Type B pancreatic cell (in vitro differentiated cells): ENCODE measurements around the gene DNM1L. TPM values are rescaled to one million over a fixed set of nuclear protein-coding genes. Genes with fewer than 3 reads are reported as not detected.
"Not testable (repeated sequence)": the region's sequence is repeated elsewhere in the genome, so short reads cannot be mapped to it uniquely, and the experiment has no call there.

ENCODE experiments used
- DNase-seq: peaks from one replicate; pipeline ENCODE4 v3.0.0; 2021; ENCODE audit warnings: mixed read lengths; ENCODE audit not compliant: unreplicated experiment; ENCODE audit errors: extremely low spot score
- H3K27ac Mint-ChIP-seq: 2 replicates; pipeline ENCODE4 v1.8.0; 2021; ENCODE audit warnings: mild to moderate bottlenecking, mixed read lengths
- H3K27me3 Mint-ChIP-seq: 2 replicates; pipeline ENCODE4 v1.8.0; 2021; ENCODE audit warnings: mixed read lengths
- H3K36me3 Mint-ChIP-seq: 2 replicates; pipeline ENCODE4 v1.8.0; 2021; ENCODE audit warnings: mixed read lengths
- H3K4me1 Mint-ChIP-seq: one replicate; pipeline ENCODE4 v1.8.0; 2021; ENCODE audit warnings: mixed read lengths; ENCODE audit not compliant: unreplicated experiment
- H3K4me3 Mint-ChIP-seq: 2 replicates; pipeline ENCODE4 v1.8.0; 2021; ENCODE audit warnings: mild to moderate bottlenecking, mixed read lengths
- H3K9me3 Mint-ChIP-seq: 2 replicates; pipeline ENCODE4 v1.8.0; 2021; ENCODE audit warnings: mixed read lengths
- total RNA-seq: library from RNA; stranded (reverse); gene quantifications from 2 replicates; pipeline ENCODE4 v1.2.1, GENCODE V29; 2021; ENCODE audit warnings: low replicate concordance
- TF ChIP-seq, protein P1 (sequence below): fragments of 200-600 bp; sonication (generic); conservative IDR thresholded peaks from 2 replicates; pipeline ENCODE4 v1.5.0; 2021; ENCODE audit warnings: antibody characterized with exemption, mild to moderate bottlenecking

Gene DNM1L
- total RNA-seq, 1 donor from 2014 or later, result 76.8 TPM

DNA sequence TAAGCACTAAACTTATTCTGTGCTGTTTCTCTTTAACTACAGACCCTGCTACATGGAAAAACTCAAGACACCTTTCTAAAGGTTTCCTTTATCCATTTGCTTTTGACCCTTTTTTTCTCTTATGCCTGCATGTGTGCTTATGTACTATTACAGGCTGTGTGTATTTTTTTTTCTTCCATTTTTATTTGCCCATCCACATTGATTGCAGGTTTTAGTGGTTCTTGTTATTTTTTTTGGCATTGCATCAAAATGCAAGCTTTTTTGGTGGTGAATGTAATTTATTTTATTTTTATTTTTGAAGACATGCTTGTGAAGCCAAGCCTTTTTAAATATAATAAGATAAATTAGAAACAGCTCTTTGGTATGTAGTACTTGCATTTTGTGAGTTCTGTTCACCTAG, 26.7 kb downstream of the DNM1L start:
- no peak overlapping the region for H3K27ac Mint-ChIP-seq

GRCh38 chr12:32706335-32707024, 27.4 kb downstream of the DNM1L start:
- DNase-seq, result no peak
- H3K9me3 Mint-ChIP-seq, result no peaks in the 10 kb centered on the region
- no peaks in the 10 kb centered on the region for H3K4me1 Mint-ChIP-seq
- no peaks in the 10 kb centered on the region for H3K27me3 Mint-ChIP-seq
- TF ChIP-seq, protein P1, sequence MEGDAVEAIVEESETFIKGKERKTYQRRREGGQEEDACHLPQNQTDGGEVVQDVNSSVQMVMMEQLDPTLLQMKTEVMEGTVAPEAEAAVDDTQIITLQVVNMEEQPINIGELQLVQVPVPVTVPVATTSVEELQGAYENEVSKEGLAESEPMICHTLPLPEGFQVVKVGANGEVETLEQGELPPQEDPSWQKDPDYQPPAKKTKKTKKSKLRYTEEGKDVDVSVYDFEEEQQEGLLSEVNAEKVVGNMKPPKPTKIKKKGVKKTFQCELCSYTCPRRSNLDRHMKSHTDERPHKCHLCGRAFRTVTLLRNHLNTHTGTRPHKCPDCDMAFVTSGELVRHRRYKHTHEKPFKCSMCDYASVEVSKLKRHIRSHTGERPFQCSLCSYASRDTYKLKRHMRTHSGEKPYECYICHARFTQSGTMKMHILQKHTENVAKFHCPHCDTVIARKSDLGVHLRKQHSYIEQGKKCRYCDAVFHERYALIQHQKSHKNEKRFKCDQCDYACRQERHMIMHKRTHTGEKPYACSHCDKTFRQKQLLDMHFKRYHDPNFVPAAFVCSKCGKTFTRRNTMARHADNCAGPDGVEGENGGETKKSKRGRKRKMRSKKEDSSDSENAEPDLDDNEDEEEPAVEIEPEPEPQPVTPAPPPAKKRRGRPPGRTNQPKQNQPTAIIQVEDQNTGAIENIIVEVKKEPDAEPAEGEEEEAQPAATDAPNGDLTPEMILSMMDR, result no peak
- no peak overlapping the region for H3K4me3 Mint-ChIP-seq
- H3K27ac Mint-ChIP-seq, result no peak overlapping the region
- peaks cover 18% of the 10 kb centered on the region for H3K36me3 Mint-ChIP-seq

More for the DNA sequence above, 26.7 kb downstream of the DNM1L start:
- TF ChIP-seq, protein P1, result no peak
- Mint-ChIP-seq H3K27me3 (no peaks in the 10 kb centered on the region), H3K4me1 (no peaks in the 10 kb centered on the region), H3K9me3 (no peaks in the 10 kb centered on the region), H3K4me3 (no peak overlapping the region), H3K36me3 (peaks cover 18% of the 10 kb centered on the region)
- DNase-seq, result no peak

DNA sequence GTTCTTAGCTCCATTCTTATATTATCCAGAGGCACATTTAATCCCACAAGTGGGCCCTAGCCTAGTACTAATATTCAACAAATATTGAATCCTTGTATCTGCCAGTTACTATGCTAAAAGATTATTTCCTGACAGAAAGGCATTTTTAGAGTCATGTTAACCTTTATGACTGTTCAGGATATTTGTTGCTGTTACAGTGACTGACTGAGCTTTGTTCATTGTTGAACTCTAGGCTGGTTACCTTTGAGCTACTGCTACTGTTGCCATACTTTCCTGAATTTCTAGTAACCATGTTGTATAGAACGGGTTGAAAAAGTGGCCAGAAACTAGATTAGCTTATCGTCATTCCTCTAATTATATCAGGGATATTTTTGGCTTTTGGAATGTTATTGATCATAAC, 29.8 kb downstream of the DNM1L start:
- TF ChIP-seq, protein P1, result no peak
- Mint-ChIP-seq H3K9me3 (no peaks in the 10 kb centered on the region), H3K4me1 (no peaks in the 10 kb centered on the region), H3K27me3 (no peaks in the 10 kb centered on the region), H3K4me3 (no peak overlapping the region), H3K27ac (no peak overlapping the region), H3K36me3 (peaks cover 27% of the 10 kb centered on the region)
- DNase-seq, result no peak

DNA sequence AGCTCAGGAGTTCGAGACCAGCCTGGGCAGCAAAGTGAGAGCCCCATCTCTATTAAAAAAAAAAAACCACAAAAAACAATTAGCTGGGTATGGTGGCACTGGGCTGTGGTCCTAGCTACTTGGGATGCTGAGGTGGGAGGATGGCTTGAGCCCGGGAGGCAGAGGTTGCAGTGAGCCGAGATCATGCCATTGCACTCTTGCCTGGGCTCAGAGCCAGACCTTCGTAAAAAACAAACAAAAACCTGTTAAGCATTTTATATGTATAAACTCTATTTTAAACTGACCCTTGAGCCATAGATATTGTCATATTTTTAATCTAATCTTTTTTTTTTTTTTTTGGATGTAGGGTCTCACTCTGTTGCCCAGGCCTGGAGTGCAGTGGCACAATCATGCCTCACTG, 35.7 kb downstream of the DNM1L start:
- TF ChIP-seq, protein P1, result no peak
- Mint-ChIP-seq H3K36me3 (peaks cover 35% of the 10 kb centered on the region), H3K4me1 (no peaks in the 10 kb centered on the region), H3K27me3 (no peaks in the 10 kb centered on the region), H3K4me3 (no peak overlapping the region), H3K27ac (no peak overlapping the region), H3K9me3 (no peaks in the 10 kb centered on the region)
- DNase-seq, result no peak

GRCh38 chr12:32718926-32719325, 39.8 kb downstream of the DNM1L start:
- Mint-ChIP-seq H3K27me3 (no peaks in the 10 kb centered on the region), H3K36me3 (peaks cover 37% of the 10 kb centered on the region), H3K4me3 (no peak overlapping the region), H3K27ac (no peak overlapping the region), H3K4me1 (no peaks in the 10 kb centered on the region), H3K9me3 (no peaks in the 10 kb centered on the region)
- DNase-seq, result no peak
- TF ChIP-seq, protein P1, result no peak

DNA sequence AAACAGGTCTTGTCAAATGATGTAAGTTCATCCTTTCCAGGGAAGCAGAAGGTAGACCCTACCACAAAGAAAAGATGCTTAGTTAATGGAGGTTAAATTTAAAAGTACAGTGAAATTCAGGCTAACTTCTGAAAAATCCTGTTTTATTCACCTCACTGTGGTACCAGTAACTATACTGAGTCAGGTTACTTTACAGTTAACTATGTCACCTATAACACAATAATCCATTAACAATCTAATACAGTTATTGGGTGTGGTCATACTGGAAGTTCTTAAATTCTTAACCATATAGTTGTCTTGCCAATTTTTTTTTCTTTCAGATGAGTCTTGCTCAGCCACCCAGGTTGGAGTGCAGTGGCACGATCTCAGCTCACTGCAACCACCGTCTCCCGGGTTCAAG, 46.2 kb downstream of the DNM1L start:
- H3K36me3 Mint-ChIP-seq, result peaks cover 53% of the 10 kb centered on the region
- not testable (repeated sequence) for H3K27me3 Mint-ChIP-seq, H3K4me1 Mint-ChIP-seq

More for the DNA sequence above, 46.2 kb downstream of the DNM1L start:
- not testable (repeated sequence) for H3K9me3 Mint-ChIP-seq, H3K27ac Mint-ChIP-seq, DNase-seq, H3K4me3 Mint-ChIP-seq
